Gastrocnemius medialis (tissue), 4 donors: ENCODE measurements around the gene RPL36AL.

Source experiments
- POLR2A ChIP-seq, 2 donors: fragments of 450-650 bp; IDR thresholded peaks; one replicate each; pipeline ENCODE4 v1.6.1; 2017; ENCODE audit warnings: antibody characterized with exemption in 2 of 2, mild to moderate bottlenecking in 2 of 2, moderate library complexity in 2 of 2
- TF ChIP-seq, protein P1 (sequence below), 5 experiments: fragments of 450-650 bp in 3 of 5; fragments of 200-600 bp in 2 of 5; sonication (generic) in 2 of 5; IDR thresholded peaks in 4 of 5; conservative IDR thresholded peaks in 1 of 5; 1 replicate in 4 of 5; 2 replicates in 1 of 5; pipeline ENCODE4 v1.5.1; 2016 to 2019; ENCODE audit warnings: antibody characterized with exemption in 5 of 5, mild to moderate bottlenecking in 3 of 5, moderate library complexity in 3 of 5

DNA sequence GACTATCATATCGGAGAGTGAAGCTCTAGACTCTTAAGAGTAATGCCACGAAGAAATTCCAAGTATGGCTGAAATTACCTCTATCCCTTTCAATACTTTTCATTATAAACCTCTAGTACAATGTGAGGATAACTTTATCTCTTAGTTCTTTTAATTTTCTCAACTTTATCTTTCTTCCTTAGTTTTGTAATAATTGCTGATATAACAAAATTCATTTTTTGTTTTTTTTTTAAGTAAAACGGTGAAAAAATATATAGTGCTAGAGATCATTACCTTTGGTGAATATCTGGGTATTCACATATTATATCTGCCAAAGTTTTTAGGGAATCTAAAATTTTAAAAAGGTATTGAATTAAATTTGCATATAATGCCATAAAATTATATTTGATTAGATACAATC lies 34.1 kb upstream of the RPL36AL start:
- TF ChIP-seq, protein P1, sequence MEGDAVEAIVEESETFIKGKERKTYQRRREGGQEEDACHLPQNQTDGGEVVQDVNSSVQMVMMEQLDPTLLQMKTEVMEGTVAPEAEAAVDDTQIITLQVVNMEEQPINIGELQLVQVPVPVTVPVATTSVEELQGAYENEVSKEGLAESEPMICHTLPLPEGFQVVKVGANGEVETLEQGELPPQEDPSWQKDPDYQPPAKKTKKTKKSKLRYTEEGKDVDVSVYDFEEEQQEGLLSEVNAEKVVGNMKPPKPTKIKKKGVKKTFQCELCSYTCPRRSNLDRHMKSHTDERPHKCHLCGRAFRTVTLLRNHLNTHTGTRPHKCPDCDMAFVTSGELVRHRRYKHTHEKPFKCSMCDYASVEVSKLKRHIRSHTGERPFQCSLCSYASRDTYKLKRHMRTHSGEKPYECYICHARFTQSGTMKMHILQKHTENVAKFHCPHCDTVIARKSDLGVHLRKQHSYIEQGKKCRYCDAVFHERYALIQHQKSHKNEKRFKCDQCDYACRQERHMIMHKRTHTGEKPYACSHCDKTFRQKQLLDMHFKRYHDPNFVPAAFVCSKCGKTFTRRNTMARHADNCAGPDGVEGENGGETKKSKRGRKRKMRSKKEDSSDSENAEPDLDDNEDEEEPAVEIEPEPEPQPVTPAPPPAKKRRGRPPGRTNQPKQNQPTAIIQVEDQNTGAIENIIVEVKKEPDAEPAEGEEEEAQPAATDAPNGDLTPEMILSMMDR (IDR thresholded peaks at IDR 0.05 in 4 of 5, conservative IDR thresholded peaks at IDR 0.05 in 1 of 5) = no peak
- TF ChIP-seq POLR2A (IDR thresholded peaks at IDR 0.05) = no peak
